ENCODE results near the gene CPLX3.

DNA sequence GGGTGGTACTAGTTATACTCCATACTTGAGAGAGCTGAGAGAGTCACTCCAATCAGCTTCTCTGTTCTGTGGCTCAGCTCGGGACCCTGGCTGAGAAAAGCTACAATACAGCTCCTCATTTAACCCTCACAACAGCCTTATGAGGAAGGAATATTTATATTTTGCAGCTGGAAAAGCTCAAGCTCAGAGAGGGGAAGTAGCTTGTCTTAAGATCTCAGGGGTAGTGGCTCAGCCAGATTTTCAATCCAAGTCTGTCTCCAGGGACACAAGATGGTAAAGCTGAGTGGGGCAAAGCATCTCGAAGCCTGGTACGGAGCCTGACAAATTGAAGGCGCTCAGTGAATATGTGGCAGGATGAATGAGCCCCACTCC, 31.9 kb downstream of the CPLX3 start:
- TF ChIP-seq, protein P1, sequence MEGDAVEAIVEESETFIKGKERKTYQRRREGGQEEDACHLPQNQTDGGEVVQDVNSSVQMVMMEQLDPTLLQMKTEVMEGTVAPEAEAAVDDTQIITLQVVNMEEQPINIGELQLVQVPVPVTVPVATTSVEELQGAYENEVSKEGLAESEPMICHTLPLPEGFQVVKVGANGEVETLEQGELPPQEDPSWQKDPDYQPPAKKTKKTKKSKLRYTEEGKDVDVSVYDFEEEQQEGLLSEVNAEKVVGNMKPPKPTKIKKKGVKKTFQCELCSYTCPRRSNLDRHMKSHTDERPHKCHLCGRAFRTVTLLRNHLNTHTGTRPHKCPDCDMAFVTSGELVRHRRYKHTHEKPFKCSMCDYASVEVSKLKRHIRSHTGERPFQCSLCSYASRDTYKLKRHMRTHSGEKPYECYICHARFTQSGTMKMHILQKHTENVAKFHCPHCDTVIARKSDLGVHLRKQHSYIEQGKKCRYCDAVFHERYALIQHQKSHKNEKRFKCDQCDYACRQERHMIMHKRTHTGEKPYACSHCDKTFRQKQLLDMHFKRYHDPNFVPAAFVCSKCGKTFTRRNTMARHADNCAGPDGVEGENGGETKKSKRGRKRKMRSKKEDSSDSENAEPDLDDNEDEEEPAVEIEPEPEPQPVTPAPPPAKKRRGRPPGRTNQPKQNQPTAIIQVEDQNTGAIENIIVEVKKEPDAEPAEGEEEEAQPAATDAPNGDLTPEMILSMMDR (IDR thresholded peaks at IDR 0.05; ENCODE audit: poor library complexity): no peak
- TF ChIP-seq EZH2phosphoT487 (IDR thresholded peaks at IDR 0.05; ENCODE audit: low read depth, severe bottlenecking, unreplicated experiment) (no peak), EZH2 (IDR thresholded peaks at IDR 0.05; ENCODE audit: borderline replicate concordance) (no peak)
